T1000 (cell line): ENCODE results near the gene ZNF23.
"Not testable (repeated sequence)": the region's sequence is repeated elsewhere in the genome, so short reads cannot be mapped to it uniquely, and the experiment has no call there.

ENCODE experiments used
- DNase-seq: peaks from one replicate; lab custom pipeline; 2025; ENCODE audit warnings: mixed read lengths; lab: John Stamatoyannopoulos, UW

The ZNF23 gene

GRCh38 chr16:71461686-71462648, at the start of gene ZNF23:
ZNF23 (minus strand) TSS chr16:71462247; CDS start chr16:71456796, 5,451 bp downstream.
- DNase-seq = peak; percentile 32

GRCh38 chr16:71507061-71507460, 45.0 kb upstream of the ZNF23 start:
- DNase-seq = no peak

- no peak for DNase-seq
Measured at GRCh38 chr16:71504901-71505300, 42.9 kb upstream of the ZNF23 start.

- DNase-seq = not testable (repeated sequence)
Measured at GRCh38 chr16:71504051-71504450, 42.0 kb upstream of the ZNF23 start.

DNA sequence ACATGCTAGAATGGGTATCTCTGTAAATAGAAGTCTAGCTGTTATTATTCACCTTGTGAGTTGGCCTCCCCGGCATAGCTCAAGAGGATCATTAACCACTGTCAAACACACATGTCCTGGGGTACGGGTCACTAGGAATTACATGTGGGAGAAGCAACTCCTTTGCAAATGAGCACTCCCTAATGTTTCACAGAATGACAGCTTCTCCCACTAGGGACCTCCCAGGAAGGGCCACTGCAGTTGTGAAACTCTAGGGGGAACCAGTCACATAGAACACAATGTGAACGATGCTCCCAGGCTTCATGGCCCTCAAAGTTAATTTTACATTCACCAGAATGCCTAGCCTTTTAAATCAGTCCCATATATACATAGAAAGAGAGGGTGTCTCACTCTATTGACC, 39.5 kb upstream of the ZNF23 start:
- DNase-seq = no peak

DNA sequence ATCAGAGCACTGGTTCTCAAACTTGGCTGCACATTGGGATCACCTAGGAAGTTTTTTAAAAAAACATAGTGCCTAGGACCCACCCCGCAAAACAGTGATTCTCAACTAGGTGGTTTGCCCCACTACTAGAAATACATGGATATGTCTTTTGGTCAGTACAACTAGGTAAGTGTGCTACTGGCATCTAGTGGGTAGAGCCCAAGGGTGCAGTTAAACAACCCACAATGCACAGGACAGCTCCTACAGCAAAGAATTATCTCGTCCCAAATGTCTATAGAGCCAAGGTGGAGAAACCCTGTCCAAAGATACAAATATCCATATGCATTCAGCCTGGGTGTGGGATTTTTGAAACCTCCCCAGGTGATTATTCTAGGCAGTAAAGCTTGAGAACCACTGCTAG, 38.9 kb upstream of the ZNF23 start:
- no peak for DNase-seq

DNA sequence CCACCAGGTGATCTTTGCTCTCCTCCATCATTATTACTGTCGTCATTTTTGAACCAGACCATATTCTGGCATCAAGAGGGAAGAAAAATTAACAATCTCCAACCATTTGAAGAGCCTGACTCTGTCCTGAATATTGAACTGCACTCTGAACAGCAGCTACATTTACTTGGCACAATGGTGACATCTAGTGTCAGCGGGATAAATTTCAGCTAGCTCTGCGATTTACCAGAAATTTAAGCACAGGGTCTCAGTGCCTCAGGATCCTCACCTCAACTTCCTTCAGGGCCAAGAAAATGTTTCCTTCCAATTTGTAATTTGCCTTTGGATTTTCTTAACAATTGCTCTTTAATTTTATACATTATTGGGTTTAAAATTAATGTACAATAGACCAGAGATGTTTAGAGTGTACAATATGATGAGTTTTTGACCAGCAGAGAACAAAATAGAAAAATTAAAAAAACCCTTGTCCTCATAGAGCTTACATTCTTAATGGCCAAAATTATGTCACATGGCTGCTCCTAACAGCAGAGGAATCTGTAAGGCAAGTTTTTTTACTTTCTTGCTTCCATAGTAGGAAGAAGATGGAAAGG, 37.8 kb upstream of the ZNF23 start:
- DNase-seq = no peak

DNA sequence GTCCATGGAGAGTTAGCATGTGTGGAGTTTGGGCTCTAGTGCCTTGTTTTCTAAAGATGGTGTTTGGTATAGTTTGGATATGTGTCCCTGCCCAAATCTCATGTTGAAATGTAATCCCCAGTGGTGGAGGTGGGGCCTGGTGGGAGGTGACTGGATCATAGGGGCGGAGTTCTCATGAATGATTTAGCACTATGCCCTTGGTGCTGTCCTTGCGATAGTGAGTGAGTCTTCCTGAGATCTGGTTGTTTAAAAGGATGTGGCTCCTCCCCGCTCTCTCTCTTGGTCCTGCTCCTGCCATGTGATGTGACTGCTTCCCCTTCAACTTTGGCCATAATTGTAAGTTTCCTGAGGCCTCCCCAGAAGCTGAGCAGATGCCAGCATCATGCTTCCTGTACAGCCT, 36.0 kb upstream of the ZNF23 start:
- DNase-seq = no peak

DNA sequence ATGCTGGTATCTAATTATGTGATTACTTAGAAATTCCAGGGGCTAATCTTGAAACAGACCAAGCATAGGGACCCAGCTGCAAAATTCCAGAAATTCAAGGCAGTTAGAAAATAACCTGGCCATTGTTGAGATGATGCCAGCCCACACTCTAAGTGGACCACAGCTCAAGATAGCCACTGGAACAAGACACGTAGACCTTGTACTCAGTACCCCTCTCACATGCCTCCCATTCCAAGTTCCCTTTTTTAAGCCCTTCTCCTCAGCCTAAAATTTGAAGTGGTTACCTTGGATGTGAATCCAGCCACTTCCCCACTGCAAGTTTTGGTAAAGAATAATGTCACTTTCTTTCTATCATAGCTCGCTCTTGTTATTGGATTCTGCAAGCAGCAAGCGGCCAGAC, 31.2 kb upstream of the ZNF23 start:
- DNase-seq = no peak

DNA sequence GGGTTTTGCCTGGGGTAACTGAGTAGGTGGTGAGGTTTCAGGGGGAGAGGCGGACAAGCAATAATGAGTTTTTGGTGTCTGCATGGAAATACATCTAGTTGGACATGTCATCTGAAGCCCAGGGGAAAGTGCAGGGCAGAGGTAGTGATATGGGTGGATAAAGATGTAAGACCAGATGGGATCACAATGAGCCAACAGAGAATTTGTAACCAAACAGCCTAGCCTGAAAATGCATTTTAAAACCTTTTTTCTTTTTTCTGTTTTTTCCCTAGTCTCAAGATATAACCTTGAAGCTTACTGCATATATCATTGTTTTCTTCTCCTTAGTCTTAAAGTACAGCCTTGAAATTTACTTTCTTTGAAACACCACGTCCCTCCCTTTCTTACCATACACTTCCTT, 30.7 kb upstream of the ZNF23 start:
- no peak for DNase-seq

DNA sequence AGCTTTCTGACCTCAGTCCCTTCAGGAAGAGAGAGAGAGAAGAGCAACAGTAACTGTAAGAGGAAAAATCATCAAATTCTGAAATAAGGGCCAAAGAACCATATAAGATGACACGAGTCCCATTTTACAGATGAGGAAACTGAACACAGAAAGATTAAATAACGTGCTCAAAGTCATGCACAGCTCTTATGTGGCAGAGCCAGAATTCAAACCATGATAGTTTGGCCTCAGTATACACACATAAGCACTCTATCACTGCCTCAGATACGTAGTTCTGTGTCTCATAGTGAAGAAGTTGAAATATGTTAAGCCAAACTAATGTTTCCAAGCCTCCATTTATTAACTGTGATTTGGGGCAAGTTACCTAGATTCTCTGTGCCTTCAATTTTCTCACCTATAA, 29.0 kb upstream of the ZNF23 start:
- DNase-seq = no peak

DNA sequence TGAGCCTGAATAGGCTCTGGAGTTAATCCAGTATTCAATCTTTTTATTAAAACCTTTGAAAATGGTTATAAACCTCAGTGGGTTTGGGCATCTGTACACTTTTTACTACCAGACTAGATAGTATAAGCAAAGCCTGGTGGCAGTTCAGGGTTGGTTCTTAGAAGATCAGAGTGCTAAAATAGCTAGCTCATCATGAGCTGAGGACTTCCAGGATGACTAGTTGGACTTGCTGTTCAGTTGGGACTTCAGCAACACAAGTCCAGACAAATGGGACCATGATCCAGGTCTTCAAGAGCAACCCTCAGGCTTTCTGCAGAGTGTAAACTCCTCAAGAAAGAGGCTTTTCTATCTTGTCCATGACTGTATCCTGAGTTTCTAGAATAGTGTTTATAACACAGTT, 28.3 kb upstream of the ZNF23 start:
- no peak for DNase-seq

- DNase-seq = no peak
Measured at GRCh38 chr16:71489122-71489521, 27.1 kb upstream of the ZNF23 start, which contains the start of gene ZNF19. ZNF19 (minus strand) TSS chr16:71489324; CDS start chr16:71482114, 7,210 bp downstream.

GRCh38 chr16:71484006-71484893, 22.2 kb upstream of the ZNF23 start:
- DNase-seq = peak; percentile 72

GRCh38 chr16:71482569-71482968, 20.5 kb upstream of the ZNF23 start:
- no peak for DNase-seq

DNA sequence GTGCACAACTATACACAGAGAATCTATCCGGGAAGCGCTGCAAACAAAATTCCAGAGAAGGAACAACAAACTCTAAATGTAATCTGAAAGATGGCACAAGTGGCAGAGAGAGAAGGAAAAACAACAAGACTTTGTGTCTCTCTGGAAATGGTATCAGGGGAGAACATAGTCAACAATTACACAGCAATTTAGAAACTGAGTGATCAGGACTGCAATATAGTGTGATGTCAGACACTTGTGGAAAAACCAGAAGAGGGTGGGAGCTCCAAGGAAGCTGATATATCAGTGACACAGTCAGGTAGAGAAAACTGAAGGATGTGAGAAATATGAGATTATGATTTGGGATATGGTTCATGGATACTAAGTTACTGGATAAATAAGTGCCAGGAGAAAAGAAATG, 18.9 kb upstream of the ZNF23 start:
- no peak for DNase-seq

DNA sequence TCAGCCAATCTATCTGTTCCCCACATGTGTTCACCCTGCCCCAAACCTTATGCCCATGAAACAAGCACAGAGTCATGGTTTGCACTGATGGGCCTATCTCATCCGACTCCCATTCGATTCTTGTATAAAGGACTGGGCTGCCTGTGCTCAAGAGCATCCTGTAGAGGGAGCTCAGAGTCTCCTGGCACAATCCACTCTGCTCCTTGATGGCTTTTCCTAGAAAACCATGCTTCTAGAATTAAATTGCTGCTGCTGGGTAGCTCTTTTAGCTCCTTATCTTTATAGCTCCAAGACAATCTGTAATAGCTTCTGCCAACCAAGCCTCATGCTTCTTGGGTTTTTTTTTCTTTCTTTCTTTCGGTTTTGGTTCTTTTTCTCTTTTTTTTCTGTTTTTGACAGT, 17.4 kb upstream of the ZNF23 start:
- no peak for DNase-seq

DNA sequence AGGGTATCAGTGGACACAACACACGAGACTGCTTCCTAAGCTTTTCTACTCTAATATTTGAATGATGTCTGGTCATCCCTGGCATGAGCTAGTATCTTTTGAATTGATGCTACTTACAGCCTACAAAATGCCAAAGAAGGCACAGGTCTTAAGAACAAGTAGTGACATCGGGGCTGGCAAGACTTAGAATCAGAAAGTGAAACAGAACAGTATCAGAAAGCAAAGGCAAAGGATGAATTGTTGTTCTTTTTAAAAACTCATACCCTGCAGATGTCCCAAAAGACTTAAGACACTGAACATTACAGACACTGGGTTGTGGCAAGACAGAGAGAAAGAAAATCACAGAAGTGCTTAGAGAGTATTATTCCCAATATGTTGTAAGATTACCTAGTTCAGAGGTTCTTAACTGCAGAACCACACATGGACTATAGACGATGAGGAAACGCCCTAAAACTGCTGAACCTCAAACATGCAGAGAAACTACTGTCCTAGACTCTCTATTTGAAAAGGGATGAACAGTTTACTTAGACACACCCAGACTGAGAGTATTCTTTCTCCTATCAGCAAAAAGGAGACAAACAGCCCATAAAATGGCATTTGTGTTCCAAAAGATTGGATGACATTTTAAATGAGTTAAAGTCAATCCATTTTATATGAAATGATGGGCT, 14.5 kb upstream of the ZNF23 start:
- no peak for DNase-seq

DNA sequence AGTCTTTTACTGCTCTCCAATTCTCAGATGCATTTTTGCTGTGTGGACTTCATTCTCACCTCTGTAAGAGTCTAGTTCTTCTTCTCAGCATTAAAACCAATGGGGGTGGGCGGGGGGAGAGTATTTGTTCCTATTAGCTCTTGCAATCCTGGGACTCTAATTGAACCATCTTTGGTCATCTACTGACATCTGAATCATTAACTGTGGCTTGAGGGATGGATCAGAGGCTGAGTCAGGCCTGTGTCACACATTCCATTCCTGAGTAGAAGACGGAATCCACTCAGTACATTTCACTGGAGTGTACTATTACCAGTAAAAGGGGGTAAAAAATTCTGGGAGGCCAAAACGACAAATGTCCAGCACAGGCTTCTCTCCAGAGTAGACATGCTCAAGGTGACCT, 12.8 kb upstream of the ZNF23 start:
- DNase-seq = peak; percentile 14

GRCh38 chr16:71473891-71474290, 11.8 kb upstream of the ZNF23 start:
- no peak for DNase-seq

DNA sequence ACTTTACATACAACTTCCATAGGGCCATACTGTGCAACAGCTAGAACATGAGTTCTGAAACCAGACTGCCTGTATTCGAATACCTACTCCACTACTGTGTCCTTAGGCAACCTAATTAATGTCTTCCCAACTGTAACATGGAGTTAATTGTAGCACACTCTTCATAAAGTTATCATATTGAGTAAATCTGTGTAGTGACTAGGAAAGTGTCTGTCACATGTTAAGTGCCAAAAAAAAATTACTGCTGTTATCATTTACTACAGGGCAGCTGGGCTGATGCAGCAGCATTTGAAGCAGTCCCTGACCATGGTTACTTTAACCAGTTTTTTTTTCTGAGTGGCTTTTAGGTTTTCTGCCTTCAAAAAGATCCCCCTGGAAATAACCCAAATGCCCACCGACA, 10.9 kb upstream of the ZNF23 start:
- no peak for DNase-seq

- DNase-seq = no peak
Measured at GRCh38 chr16:71472051-71472450, 10.0 kb upstream of the ZNF23 start.
